Fibroblast of skin of right biceps (primary cell): ENCODE measurements around the gene SMPD3.

Source experiments
- DNase-seq: peaks from one replicate; pipeline ENCODE4 v3.0.0-alpha.2; 2013

SMPD3 gene

DNA sequence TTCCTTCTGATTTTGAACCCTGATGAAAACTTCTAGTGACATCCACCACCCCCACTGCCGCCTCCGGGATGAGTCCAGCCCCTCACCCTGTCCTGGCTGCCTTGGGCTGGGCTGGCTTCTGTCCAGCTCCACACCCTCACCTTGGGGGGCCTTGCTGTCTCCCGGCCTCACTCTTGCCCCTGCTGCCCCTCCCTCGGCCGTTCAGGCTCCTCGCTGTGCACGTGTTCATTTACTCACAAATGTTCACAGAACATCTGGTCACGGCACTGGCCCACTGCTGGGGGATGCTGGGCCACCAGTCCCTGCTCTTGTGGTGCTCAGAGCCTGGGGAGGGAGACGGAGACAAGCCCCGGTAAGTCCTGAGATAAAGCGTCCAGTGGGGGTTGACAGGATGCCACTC, 96.8 kb downstream of the SMPD3 start:
- DNase-seq = no peak

DNA sequence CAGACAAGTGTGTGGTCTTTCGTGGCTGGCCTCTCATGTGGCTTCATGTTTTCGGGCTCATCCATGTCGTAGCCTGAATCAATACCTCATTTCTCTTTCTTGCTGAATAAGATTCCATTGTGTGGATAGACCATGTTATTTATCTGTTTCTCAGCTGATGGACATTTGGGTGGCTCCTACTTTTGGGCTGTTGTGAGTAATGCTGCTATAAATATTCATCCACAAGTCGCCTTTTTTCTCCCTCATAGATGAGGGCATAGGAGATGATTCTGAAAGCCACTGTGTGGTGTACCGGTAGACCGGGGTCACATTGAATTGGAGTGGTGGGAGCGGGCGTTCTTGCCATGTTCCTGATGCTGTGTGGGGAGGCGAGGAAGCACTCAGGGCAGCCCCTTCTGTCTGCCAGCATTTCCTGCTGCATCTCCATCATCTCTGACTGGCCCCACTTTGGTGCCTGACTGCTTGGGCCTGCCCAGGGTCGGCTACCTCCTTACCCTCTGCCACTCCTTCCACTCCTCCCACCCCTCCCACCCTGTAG, 97.4 kb downstream of the SMPD3 start:
- no peak for DNase-seq

DNA sequence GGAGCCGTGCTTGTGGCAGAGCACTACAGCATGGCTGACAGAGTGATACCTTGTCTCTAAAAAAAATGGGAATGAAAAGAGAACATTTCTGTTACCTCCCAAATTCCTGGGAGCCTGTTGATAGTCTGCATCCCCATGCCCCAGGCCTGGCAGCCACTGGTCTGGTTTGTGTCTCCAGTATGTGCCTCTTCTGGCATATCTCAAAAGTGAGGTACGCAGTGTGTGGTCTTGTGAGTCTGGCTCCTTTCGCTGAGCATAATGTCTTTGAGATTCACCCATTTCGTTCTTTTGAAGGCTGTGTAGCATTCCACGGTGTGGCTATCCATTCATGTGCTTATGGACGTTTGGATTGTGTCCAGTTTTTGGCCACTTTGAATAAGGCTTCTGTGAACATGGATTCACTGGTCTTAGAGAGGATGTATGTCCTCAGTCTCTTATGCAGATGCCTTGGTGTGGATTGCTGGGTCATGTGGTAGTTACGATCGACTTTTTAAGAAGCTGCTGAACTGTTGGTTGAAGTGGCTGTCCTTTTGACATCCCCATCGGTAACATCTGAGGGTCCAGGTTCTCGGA, 98.4 kb downstream of the SMPD3 start:
- no peak for DNase-seq

DNA sequence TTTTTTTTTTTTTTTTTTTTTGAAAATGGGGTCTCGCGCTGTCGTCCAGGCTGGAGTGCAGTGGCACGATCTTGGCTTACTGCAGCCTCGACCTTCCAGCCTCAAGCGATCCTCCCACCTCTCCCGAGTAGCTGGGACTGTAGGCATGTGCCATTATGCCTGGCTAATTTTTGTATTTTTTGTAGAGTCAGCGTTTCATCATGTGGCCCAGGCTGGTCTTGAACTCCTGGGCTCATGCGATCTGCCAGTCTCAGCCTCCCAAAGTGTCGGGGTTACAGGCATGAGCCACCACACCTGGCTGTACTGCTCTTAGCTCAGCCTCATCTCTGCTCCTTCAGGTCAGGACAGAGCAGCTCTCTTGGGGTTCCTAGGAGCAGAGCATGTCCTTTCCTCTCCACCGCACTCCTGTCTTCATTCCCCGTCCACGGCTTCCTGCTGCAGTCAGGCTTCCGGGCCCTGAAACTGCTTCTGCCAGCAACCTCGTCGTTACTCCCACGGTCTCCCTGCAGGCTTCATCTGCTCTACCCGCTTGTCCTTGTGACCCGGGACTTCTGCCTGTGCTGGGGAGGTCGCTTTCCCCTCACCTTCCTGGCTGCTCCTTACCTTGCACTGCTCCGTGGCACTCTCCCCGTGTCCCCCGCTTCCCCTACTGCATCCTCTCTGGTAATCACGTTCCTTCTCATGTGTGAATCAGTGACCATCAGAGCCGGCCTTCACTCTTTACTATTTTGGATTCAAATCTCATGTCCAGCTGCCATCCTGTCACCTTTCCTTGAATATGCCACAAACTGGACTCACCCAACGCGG, 99.5 kb downstream of the SMPD3 start:
- DNase-seq = no peak

DNA sequence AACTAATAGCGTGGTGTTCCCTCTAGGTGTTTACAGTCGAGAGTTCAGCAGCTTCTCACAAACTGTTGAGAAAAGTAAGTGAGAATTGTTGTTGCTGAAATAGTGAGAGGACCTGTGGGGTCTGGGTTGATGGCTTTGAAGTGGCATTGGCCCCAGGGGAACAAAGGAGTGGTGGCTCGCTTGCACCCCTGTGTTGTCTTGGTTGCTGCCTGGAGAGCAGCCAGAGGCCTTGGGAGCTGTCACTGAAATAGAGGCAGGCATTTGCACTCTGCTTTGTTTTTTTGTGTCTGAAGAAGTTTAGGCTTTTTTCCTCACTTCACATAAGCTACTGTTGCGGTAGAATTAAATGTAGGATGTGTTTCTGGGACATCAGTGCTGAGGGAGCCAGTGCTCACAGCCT, 100.7 kb downstream of the SMPD3 start:
- no peak for DNase-seq

DNA sequence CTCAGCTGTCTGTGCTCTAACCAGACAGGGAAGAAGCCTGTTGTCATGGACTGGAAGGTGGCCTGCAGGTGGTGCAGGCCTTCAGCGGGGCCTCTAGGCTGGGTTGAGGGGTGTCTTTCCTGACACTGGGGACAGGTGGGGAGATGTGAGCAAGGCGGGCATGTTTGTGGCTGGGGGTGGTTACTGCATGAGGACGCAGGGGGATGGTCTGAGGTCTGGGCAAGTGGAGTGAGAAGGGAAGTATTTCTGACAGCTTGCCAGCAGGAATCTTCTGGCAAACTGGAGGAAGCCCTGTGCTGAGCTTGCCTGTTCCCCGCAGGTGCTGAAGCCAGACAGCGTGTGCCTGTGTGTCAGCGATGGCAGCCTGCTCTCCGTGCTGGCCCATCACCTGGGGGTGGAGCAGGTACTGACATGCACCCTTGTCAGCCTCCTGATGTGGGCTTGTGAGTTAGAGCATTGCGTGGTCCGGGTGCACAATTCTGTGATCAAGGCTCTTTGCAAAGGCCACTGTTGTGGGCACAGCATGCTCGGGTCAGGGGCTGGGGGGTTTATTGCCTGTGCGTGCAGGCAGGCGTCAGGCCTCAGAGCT, 101.3 kb downstream of the SMPD3 start:
- no peak for DNase-seq

DNA sequence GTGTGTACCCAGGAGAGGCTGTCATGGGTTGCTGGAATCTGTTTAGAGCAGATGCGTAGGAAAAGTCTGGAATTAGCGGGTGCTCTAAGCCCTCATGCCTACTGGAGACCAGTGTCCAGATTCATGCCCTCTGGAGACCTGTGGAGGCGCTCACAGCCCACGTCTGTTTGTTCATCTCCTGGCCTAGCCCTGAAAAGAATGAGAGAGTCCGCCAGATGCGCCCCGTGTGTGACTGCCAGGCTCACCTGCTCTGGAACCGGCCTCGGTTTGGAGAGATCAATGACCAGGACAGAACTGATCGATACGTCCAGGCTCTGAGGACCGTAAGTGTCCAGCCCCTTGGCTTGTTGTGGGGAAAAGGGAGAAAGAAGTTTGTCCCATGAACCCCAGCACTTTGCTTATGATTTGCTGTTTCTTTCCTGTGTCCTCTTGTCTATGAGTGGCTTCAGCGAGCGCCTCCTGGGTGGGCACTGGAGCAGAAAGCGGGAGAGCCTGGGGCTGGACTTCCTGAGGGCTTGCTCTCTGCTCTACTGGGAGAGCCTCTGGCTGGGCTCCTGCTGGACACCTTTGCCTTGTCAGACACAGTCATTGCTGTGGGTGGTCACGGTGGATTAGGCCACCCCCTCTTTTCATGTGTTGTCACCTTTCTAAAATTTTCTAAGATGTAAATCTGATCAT, 102.2 kb downstream of the SMPD3 start:
- no peak for DNase-seq

DNA sequence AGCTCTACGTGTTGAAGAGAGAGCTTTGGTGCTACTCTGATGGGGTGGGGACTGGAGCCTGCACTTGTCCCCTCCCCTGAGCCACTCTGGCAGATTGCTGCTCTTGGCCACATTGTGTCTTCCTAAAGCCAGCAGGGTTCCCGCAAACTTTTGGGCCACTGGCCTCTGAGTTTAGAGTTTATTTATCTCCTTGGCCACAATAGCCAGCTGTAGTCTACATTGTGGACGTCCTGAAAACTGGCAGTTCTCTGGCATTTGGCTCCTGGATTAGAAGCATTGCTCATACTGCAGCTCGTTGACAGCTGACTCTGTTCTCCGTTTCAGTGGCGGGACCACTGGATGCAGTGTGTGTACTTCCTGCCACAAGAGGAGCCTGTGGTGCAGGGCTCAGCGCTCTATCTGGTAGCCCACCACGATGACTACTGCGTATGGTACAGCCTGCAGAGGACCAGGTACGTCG, 102.9 kb downstream of the SMPD3 start:
- DNase-seq = no peak

DNA sequence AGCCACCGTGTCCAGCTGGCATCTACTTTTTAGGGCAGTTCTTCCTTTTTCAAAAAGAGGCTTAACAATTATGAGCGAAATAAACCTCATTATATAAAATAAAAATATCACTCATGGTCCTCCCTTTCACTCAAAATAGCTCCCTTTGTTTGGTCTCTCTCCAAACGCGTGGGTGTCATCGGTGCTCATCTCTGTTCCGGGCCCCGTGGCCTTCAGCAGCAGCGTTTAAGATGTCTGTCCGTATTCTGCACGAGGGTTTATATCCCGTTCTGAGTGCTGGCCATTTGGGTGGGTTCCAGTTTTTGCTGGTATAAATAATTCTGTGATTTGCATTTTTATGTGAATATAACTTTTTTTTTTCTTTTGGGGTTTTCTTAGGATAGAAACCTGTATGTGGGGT, 104.1 kb downstream of the SMPD3 start:
- DNase-seq = no peak

DNA sequence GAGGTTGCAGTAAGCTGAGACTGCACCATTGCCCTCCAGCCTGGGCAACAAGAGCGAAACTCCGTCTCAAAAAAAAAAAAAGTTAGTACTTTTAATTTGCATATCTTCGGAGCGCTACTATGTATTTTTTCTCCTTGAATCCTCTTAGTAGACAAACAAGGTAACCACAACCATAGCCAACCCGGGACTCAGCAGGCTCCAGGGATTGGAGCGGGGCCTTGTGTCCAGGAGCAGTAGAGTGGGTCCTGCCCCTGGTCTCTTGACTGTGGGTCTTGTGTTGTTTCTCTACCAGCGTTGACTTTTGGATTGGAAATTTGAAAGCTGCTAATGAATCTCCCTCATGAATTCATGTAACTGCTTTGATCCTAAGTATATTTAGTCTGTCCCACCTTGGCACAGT, 105.2 kb downstream of the SMPD3 start:
- no peak for DNase-seq

DNA sequence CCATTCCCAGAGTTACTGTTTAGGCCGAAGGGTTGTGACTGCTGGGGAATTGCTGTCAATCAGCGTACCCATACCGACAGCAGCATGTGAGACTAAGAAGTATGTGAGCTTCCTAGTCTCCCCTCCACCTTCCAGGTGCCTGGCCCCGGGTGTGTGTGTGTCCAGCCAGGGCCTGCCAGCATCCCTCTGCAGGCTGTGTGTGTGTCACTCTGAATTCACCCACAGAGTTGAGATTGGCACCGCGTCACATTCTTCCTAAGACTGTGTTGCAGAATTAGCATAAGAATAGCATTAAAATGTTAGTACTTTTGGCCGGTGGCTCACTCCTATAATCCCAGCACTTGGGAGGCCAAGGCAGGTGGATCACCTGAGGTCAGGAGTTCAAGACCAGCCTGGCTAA, 105.7 kb downstream of the SMPD3 start:
- no peak for DNase-seq

DNA sequence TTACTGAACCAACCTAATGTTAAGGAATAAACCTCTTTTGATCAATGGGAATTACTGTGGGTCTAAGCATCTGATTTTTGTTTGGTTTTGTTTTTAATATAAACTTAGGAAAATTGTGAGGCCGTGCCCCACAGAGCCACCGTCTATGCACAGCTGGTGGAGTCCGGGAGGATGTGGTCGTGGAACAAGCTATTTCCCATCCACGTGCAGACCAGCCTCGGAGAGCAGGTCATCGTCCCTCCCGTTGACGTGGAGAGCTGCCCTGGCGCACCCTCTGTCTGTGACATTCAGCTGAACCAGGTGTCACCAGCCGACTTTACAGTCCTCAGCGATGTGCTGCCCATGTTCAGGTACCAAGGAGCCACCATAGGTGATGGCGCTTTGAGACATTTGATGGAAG, 109.1 kb downstream of the SMPD3 start:
- no peak for DNase-seq

DNA sequence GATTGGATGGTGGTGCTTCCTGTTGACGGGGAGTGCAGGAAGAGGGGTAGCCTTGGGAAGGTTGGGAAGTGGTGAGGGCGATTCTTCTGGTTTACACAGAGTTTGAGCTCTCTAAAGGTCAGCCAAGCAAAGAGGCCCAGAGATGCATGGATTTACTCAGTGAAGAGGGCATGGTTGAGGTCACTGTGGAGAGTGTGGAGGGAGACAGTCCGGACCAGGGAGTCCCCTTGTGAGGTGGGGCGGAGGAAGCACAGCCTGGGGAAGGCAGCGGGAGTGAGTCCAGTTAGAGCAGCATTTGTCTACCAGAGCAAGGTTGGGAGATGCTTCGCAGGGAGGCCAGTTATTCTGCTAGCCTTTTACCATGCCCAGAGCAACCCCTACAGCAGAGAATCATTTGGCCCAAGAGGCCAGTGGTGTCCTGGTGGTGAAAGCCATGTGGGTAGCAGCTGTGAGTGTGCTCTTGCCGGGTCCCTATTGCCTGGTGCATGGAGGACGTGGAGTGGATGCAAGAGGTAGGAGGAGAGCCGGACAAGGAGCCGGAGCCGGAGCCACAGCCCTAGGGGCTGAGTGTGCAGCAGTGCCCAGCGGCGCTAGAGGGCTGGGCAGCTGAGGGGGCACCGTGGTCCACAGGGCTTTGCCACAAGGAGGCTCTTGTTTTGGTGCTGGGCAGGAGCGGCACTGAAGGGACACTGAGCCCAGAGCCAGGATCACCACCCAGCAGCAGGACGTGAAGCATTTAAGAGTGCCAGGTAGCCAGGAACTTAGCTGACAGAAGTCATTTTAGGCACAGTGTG, 109.8 kb downstream of the SMPD3 start:
- DNase-seq = no peak

DNA sequence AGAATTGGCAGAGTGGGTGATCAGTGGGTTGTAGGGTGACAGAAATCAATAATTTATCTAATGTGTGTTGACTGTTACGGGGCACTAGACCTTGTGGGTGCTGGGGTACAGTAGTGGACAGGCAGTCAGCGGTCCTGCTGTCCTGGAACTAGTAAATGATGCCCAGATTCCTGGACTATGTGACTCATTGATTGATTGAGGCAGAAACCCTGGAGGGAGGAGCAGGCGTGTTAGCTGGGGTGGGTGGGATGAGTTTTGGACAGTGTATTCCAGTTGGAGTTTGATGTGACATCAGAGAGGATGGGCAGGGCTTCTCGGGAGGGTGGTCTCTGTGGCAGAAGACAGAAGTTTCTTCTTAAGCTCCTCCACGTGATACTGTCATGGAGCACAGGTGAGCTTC, 113.1 kb downstream of the SMPD3 start:
- peak; percentile 19 for DNase-seq

DNA sequence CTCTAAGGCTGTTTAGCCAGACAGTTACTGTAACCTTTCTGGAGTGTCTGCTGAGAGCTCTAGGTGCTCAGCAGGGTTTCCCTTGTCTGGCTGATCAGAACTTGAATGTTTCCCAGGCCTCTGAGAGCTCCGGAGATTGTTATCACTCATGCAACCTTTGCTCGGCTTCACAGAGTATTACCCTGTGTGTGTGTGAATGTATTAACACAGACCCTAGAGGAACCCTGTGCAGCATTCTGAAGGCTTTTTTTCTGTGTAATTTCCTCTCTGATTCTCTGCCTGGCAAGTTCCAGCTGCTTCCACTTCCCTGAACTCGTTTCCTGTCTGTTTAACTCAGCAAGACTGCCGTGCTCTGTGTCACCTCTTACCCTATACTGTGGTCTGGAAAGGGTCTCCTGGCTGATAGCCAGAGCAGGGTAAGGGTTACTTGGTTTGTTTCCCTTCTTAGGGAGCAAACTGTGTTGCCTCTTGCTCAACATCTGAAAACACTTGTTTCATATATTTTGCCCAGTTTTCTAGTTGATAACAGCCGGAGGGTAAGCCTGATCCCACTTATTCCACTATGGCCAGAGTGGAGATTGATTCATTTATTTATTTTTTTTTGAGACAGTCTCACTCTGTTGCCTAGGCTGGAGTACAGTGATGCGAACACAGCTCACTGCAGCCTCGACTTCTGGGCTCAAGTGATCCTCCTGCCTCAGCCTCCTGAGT, 115.7 kb downstream of the SMPD3 start:
- no peak for DNase-seq

DNA sequence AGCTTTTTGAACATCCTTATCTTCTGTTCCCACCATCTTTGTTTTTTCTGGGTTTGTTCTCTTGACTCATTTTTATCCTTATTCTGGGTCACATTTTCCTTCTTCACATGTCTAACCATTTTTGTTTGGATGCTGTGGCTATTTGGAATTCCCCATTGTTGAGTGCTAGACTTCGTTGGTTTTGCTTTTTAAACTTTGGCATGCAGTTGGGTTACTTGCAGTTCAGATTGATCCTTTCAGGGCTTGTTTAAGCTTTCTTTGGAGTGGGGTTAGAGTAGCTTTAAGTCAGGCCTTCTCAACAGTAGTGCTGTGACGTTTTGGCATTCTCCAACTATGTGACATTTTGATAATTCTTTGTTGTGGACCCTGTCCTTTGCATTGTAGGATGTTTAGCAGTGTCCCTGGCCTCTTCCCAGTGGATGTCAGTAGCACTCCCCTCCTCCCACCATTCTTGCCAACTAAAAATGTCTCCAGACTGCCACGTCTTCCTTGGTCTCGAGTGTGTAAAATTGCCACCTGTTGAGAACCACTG, 116.4 kb downstream of the SMPD3 start:
- DNase-seq = no peak

DNA sequence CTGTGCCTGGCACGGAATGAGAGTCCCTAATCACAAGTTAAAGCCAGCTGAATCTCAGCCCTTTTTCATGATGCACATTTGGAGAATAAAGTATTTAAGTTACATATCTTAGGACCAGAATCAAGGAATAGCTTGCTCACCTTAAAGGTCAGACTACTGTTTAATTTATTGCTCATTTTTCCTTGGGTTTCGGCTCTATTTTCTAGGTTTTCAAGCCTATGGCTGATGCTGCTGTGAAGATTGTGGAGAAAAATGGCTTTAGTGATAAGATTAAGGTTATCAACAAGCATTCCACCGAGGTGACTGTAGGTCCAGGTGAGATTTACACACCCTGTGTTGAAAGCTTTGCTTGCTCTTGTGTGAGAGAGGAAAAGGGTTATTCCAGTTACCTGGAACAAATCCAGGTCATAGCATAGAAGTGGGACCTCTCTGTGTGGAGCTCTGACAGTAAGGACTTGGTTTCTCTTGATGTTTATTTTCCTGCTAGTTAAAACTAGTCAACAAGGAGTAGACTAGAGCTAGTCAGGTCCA, 119.4 kb downstream of the SMPD3 start:
- no peak for DNase-seq

DNA sequence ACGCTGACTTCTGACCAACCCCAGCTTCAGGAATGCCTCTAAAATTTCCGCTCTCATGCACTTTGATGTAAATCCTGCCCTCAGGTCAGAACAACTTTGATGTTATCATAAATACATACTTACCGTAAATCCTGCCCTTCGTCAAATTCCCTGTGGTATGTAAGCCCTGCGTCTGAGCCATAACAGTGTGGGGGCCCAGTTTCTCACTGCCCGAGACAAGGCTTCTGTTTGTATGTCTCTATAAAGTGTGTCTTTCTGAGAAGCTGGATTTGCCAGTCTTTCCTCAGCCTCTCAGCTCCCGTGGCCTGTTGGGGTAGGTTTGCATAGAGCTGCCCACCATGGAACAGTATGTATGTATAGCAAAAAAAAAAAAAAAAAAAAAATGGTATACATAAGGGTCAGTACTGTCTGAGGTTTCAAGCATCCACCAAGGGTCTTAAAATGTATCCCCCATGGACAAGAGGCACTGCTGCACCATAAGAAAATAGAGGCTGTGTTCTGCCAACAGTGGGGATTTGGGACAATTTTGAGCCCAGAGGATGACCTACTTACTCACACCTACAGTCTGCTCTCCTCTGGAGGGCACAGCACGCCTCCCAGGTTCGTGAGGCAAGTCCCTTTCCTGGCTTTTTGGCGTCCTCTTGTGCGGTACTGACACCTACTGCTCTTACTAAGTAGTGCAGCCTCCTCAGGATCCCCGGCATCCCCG, 120.0 kb downstream of the SMPD3 start:
- peak; percentile 78 for DNase-seq

DNA sequence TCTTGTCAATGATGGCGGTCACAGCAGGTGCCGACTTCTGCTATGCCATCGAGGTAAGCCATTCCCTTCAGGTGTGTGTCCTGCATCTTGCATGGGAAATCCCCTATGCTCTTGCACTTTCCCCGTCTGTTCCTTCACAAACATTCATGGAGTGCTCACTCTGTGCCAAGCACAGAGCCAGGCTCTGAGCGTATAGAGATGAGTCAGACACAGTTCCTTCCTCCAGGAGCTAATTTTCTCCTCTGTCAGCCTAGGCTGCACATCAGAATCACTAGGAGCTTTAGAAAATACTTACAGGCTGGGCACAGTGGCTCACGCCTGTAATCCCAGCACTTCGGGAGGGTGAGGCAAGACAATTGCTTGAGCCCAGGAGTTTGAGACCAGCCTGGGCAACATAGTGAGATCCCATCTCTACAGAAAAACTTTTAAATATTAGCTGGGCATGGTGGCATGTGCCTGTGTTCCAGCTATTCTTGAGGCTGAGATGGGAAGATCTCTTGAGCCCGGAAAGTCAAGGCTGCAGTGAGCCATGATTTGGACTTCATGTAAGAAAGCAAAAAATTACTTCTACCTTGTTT, 123.4 kb downstream of the SMPD3 start:
- no peak for DNase-seq

DNA sequence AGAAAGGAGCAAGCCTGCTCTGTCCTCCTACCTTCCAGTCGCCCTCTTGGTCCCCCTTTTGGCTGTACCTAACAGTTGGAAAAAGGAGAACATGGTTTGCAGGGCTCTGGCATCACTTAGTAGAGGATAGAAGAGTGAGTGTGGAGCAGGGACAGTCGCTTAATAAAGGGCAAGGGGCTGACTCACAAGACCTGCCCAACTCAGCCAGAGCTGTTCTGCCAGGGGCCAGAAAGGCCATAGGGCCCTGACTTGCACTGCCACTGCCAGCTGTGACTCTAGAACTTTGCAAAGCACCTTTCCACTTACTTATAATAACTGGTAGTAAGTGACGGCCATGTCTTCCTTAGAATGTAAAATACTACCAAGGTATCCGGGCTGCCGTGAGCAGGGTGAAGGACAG, 124.0 kb downstream of the SMPD3 start:
- no peak for DNase-seq
